Right renal cortex interstitium (tissue), 3 donors: ENCODE measurements around the gene PSORS1C2. TPM values are rescaled to one million over a fixed set of nuclear protein-coding genes. Genes with fewer than 3 reads are reported as not detected.

ENCODE experiments used
- DNase-seq, 3 donors: peaks; one replicate each; pipeline ENCODE4 v3.0.0-alpha.2; 2013; ENCODE audit warnings: low read depth in 3 of 3, low spot score in 2 of 3
- polyA plus RNA-seq, 3 donors: library from polyadenylated mRNA; unstranded; fragments of 120-200 nt; gene quantifications; one replicate each; pipeline ENCODE4 v1.2.1, GENCODE V29; 2013; ENCODE audit not compliant: insufficient read length in 3 of 3

Gene PSORS1C2
- polyA plus RNA-seq, 3 donors = not detected

- DNase-seq = no peak
These were observed 22.8 kb downstream of the PSORS1C2 start for GRCh38 chr6:31115941-31116560.

GRCh38 chr6:31114970-31115849 is 23.7 kb downstream of the PSORS1C2 start:
- no peak for DNase-seq

GRCh38 chr6:31114541-31114878 is 24.4 kb downstream of the PSORS1C2 start, which contains the start of gene PSORS1C1:
TSS of gene PSORS1C1 (plus strand) at chr6:31114800. CDS start at chr6:31129633, 14,833 bp downstream.
- DNase-seq = no peak

GRCh38 chr6:31113861-31114540 is 24.9 kb downstream of the PSORS1C2 start:
- no peak for DNase-seq

GRCh38 chr6:31112478-31112877 is 26.4 kb downstream of the PSORS1C2 start, which contains the start of gene C6orf15:
TSS of gene C6orf15 (minus strand) at chr6:31112575. CDS start at chr6:31112555, 20 bp downstream.
- no peak for DNase-seq

- DNase-seq = no peak
These were observed 27.2 kb downstream of the PSORS1C2 start for GRCh38 chr6:31111712-31112111.

GRCh38 chr6:31110825-31111582 is 27.9 kb downstream of the PSORS1C2 start:
- no peak for DNase-seq

- no peak for DNase-seq
These were observed 31.8 kb downstream of the PSORS1C2 start for GRCh38 chr6:31107052-31107451.

- DNase-seq = no peak
These were observed 35.7 kb downstream of the PSORS1C2 start for GRCh38 chr6:31103136-31103535.

- no peak for DNase-seq
These were observed 40.4 kb downstream of the PSORS1C2 start for GRCh38 chr6:31098449-31098938.

GRCh38 chr6:31096656-31097055 is 42.2 kb downstream of the PSORS1C2 start:
- DNase-seq = no peak

- no peak for DNase-seq
These were observed 42.7 kb downstream of the PSORS1C2 start for GRCh38 chr6:31096215-31096614.

GRCh38 chr6:31094389-31094881 is 44.4 kb downstream of the PSORS1C2 start:
- no peak for DNase-seq

GRCh38 chr6:31092769-31093505 is 45.9 kb downstream of the PSORS1C2 start:
- no peak for DNase-seq

GRCh38 chr6:31092238-31092637 is 46.6 kb downstream of the PSORS1C2 start:
- DNase-seq = no peak

GRCh38 chr6:31091680-31092079 is 47.2 kb downstream of the PSORS1C2 start:
- DNase-seq = no peak

GRCh38 chr6:31090973-31091364 is 47.9 kb downstream of the PSORS1C2 start:
- no peak for DNase-seq

- DNase-seq = no peak
These were observed 48.4 kb downstream of the PSORS1C2 start for GRCh38 chr6:31090275-31090972.
